Esophagus squamous epithelium (tissue), 4 donors: ENCODE results near the gene IGFBP6.

Experiments
- POLR2A ChIP-seq, 4 donors: fragments of 450-650 bp; IDR thresholded peaks; one replicate each; pipeline ENCODE4 v1.6.1; 2017; ENCODE audit warnings: antibody characterized with exemption in 4 of 4, mild to moderate bottlenecking in 4 of 4, moderate library complexity in 3 of 4
- TF ChIP-seq, protein P1 (sequence below), 6 experiments: fragments of 450-650 bp in 4 of 6; fragments of 200-600 bp in 2 of 6; sonication (generic) in 2 of 6; IDR thresholded peaks; one replicate each; pipeline ENCODE4 v1.5.1; 2016 to 2019; ENCODE audit warnings: antibody characterized with exemption in 6 of 6, mild to moderate bottlenecking in 4 of 6, moderate library complexity in 4 of 6

DNA sequence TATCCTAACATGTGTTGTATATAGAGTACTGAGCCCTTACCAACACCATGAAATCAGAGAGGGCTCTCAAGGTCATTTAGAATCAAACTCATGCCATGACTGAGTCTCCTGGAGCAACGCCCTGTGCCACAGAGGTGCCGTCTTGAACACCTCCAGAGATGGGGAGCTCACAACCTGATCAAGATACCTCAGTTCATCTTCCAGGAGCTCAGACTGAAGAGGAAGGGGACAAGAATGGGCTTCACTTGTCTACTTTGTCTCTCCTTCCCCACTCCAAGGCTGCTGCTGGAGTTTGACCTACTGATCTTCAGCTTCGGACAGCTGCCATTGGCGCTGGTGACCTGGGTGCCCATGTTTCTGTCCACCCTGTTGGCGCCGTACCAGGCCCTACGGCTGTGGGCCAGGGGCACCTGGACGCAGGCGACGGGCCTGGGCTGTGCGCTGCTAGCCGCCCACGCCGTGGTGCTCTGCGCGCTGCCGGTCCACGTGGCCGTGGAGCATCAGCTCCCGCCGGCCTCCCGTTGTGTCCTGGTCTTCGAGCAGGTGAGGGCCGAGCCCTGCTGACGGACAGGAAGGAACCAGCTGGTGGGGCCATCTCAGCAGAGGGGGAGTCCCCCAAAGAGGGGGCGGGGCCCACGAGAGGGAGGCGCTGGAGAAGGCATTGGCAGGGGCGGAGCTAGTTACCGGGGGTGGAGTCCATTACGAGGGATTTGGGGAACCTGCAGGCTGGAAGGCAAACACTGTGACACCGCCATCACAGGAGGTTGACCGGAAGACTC is 17.8 kb downstream of the IGFBP6 start:
- TF ChIP-seq, protein P1, sequence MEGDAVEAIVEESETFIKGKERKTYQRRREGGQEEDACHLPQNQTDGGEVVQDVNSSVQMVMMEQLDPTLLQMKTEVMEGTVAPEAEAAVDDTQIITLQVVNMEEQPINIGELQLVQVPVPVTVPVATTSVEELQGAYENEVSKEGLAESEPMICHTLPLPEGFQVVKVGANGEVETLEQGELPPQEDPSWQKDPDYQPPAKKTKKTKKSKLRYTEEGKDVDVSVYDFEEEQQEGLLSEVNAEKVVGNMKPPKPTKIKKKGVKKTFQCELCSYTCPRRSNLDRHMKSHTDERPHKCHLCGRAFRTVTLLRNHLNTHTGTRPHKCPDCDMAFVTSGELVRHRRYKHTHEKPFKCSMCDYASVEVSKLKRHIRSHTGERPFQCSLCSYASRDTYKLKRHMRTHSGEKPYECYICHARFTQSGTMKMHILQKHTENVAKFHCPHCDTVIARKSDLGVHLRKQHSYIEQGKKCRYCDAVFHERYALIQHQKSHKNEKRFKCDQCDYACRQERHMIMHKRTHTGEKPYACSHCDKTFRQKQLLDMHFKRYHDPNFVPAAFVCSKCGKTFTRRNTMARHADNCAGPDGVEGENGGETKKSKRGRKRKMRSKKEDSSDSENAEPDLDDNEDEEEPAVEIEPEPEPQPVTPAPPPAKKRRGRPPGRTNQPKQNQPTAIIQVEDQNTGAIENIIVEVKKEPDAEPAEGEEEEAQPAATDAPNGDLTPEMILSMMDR (IDR thresholded peaks at IDR 0.05), result no peak
- TF ChIP-seq POLR2A (IDR thresholded peaks at IDR 0.05), result no peak
